Fibroblast of villous mesenchyme (primary cell): ENCODE data around the gene PPP2R1A. TPM values are rescaled to one million over a fixed set of nuclear protein-coding genes. Genes with fewer than 3 reads are reported as not detected.
A peak's percentile ranks its signal among the peaks of the same experiment; 100 is the strongest.

Experiments
- DNase-seq: peaks from one replicate; pipeline ENCODE4 v3.0.0-alpha.2; 2010; ENCODE audit warnings: low read depth
- H3K4me3 ChIP-seq: 2 replicates; pipeline ENCODE4 v1.5.1; 2011; ENCODE audit warnings: low read depth, mild to moderate bottlenecking, low read length
- CTCF ChIP-seq: IDR thresholded peaks from 2 replicates; pipeline ENCODE4 v1.5.1; 2012; ENCODE audit warnings: low read depth, mild to moderate bottlenecking, low read length; ENCODE audit not compliant: insufficient read depth
- small RNA-seq: library from RNA; depleted of rRNA; stranded (forward); fragments of <200 nt; gene quantifications from one replicate; pipeline ENCODE3, GENCODE V24; 2012
- total RNA-seq: library from RNA; depleted of rRNA; stranded (reverse); fragments of >200 nt; gene quantifications from 2 replicates; pipeline ENCODE4 v1.2.3, GENCODE V29; 2012

Gene PPP2R1A
- total RNA-seq, 1 donor, result 166 TPM

- peak overlapping the region; percentile 72 for H3K4me3 ChIP-seq
- no peak for TF ChIP-seq CTCF
- DNase-seq, result no peak
Observed at GRCh38 chr19:52270266-52270885, 80.5 kb downstream of the PPP2R1A start.

GRCh38 chr19:52273301-52273700 is 83.4 kb downstream of the PPP2R1A start:
- DNase-seq, result no peak
- no peak for TF ChIP-seq CTCF
- H3K4me3 ChIP-seq, result no peak overlapping the region

- no peak overlapping the region for H3K4me3 ChIP-seq
- no peak for DNase-seq
- TF ChIP-seq CTCF, result no peak
Observed at GRCh38 chr19:52274191-52274590, 84.3 kb downstream of the PPP2R1A start.

GRCh38 chr19:52275988-52276387 is 86.1 kb downstream of the PPP2R1A start:
- no peak for TF ChIP-seq CTCF
- no peak overlapping the region for H3K4me3 ChIP-seq
- no peak for DNase-seq

GRCh38 chr19:52277471-52277870 is 87.6 kb downstream of the PPP2R1A start:
- no peak for TF ChIP-seq CTCF
- no peak overlapping the region for H3K4me3 ChIP-seq
- no peak for DNase-seq

Small RNA genes lying within 50 kb of the gene (small RNA-seq; reads per million reads assigned to genes)
- gene MIR6801 (0.47 reads per million), gene RF00019 (not detected), gene RPL37P23 (0.47 reads per million)

Other genes with a start within 250 kb of the PPP2R1A start
- gene ZNF350, start 203.2 kb upstream of the PPP2R1A start, total RNA-seq, result 6.8 and 7.8 TPM in 2 replicates
- 9.0 and 9.9 TPM in 2 replicates for gene ZNF615, start 181.8 kb upstream of the PPP2R1A start, total RNA-seq
- gene ZNF614, start 161.7 kb upstream of the PPP2R1A start, total RNA-seq, result 7.7 and 12.1 TPM in 2 replicates
- 7.4 and 10.8 TPM in 2 replicates for gene ZNF432, start 141.2 kb upstream of the PPP2R1A start, total RNA-seq
- gene ZNF841, start 94.3 kb upstream of the PPP2R1A start, total RNA-seq, result 22.9 and 41.9 TPM in 2 replicates
- gene ZNF616, start 50.1 kb upstream of the PPP2R1A start, total RNA-seq, result 7.4 and 12.5 TPM in 2 replicates
- gene ZNF836, start 18.4 kb upstream of the PPP2R1A start, total RNA-seq, result 7.1 and 11.7 TPM in 2 replicates
- 6.4 and 12.1 TPM in 2 replicates for gene ZNF766, start 79.5 kb downstream of the PPP2R1A start, total RNA-seq
- 6.4 and 8.2 TPM in 2 replicates for gene ZNF480, start 107.1 kb downstream of the PPP2R1A start, total RNA-seq
- gene ZNF610, start 146.2 kb downstream of the PPP2R1A start, total RNA-seq, result 0.97 and 2.2 TPM in 2 replicates
- gene ZNF880, start 179.9 kb downstream of the PPP2R1A start, total RNA-seq, result 21.6 and 30.0 TPM in 2 replicates
- 21.3 and 22.0 TPM in 2 replicates for gene ZNF528, start 207.8 kb downstream of the PPP2R1A start, total RNA-seq
- under 0.01 TPM in 1 of 2 replicates, not detected in the other for gene ZNF534, start 239.1 kb downstream of the PPP2R1A start, total RNA-seq